Vagina (tissue), 2 donors: ENCODE measurements around the gene FBXO7.

ENCODE experiments used
- POLR2A ChIP-seq, 2 donors: fragments of 450-650 bp; IDR thresholded peaks; one replicate each; pipeline ENCODE4 v1.6.1; 2017; ENCODE audit warnings: antibody characterized with exemption in 2 of 2, mild to moderate bottlenecking in 2 of 2, moderate library complexity in 2 of 2
- POLR2AphosphoS5 ChIP-seq, 2 donors: sonication (generic); formaldehyde crosslinking; IDR thresholded peaks; one replicate each; pipeline ENCODE4 v1.9.0; 2017; ENCODE audit warnings: antibody characterized with exemption in 2 of 2, mild to moderate bottlenecking in 2 of 2, low read depth in 1 of 2; ENCODE audit not compliant: insufficient read depth in 1 of 2

- TF ChIP-seq POLR2A (IDR thresholded peaks at IDR 0.05) (no peak), POLR2AphosphoS5 (IDR thresholded peaks at IDR 0.05; ENCODE audit: insufficient read depth in 1 of 2, low read depth in 1 of 2) (no peak)
Observed at GRCh38 chr22:32494971-32495370, 20.4 kb downstream of the FBXO7 start.
